ENCODE data around the gene APEH. TPM values are rescaled to one million over a fixed set of nuclear protein-coding genes. Genes with fewer than 3 reads are reported as not detected.

Gene APEH
- total RNA-seq, 1 donor from 2014 or later, result 124 TPM

DNA sequence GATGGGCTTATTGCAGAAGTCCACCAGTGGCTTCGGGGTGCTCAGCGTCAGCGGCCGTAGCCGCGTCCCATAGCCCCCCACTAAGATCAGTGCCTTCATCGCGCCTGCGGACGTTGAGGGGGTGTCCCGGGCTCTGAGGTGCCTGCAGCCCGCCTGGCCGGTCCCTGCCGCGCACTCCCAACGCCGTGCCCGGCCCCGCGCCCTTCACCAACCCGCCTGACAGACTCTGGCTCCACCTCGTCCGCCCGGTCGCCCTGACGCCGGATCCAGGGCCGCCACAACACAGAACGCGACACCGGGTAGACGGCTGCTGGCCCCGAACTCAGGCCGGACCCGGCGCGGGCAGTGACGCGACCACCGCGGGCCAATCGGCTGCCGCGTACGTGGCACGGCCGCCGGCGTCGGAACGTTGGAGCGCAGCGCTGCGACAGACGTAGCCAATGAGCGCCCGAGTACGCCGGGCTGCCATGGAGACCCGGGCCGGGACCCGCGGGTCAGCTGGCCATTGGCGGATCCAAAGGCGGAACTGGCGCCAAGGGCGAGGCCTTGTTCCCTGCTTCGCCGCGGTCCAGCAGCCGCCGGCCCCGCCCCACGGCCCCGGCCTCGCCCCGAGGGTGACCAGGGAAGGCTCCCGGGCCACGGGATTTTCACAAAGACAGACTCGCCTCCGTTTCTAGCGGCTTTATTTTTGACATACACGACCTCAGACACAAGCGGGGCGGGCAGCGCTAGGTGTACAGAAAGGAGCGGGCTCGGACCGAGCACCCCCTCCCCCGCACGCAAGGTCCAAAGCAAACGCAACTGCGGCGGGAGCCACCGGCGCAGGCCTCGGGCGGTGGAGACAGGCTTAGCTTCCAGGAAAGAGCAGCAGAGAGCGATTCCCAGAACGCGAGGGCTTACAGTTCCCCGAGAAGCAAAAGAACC lies 49.7 kb downstream of the APEH start, which contains the start of gene GMPPB:
TSS of gene GMPPB (minus strand) at position 324 of the 924 bp plus-strand sequence. CDS start at position 99, 225 bp downstream.
- DNase-seq (ENCODE audit: low read depth), result peak; percentile 97

DNA sequence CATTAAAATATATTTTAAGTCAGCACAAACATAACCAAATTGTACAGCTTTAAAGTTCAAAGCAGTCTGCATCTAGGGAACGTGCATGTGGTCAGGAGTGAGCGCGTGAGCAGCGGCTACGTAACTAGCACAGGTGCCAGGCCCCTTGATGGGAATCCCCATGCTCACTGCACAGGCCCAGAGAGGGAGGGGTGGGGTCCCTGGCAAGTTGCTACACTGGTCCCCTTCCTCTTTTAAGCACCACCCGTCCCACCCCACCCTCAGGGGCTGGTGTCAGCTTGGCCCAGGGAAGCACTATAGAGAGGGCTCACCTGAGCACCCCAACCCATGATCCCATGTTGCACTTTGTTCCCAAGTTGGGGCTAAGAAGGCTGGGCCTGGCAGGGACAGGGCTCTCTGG lies 50.4 kb downstream of the APEH start:
- DNase-seq (ENCODE audit: low read depth), result no peak

DNA sequence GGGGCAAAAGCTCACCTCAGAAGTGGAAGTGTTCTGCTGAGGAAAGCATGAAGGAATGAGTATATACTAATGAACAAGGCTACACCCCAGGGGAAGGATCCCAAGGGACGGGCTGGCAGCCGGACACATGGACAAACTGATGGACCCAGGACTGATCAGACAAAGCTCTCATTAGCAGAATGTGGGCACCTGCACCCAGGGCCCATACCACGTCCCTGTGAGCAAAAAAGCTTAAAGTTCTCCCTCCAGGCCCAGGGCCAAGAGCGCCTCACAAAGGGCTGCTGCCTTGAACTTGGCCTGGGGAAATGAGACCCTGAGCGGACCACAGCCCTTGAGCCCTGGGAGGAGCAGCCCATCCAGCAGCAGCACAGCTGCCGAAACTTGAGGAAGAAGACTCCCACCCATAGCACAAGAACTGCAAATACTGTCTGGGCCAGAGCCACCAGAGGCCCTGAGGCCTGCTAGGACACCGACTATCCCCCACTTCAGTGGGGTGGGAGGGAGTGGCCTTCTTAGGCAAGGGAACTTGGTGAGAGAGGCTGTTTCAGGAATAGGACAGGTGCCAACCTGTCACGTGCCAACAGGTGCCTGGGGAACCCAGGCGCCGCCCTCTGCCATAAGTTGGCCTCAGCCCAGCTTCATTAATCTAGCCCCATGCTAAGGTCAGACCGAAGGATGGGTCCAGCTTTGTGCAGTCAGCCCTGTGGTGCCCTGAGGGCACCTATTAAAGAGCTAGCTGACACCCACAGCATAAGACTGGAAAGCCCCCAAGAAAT lies 51.9 kb downstream of the APEH start:
- no peak for DNase-seq (ENCODE audit: low read depth)

DNA sequence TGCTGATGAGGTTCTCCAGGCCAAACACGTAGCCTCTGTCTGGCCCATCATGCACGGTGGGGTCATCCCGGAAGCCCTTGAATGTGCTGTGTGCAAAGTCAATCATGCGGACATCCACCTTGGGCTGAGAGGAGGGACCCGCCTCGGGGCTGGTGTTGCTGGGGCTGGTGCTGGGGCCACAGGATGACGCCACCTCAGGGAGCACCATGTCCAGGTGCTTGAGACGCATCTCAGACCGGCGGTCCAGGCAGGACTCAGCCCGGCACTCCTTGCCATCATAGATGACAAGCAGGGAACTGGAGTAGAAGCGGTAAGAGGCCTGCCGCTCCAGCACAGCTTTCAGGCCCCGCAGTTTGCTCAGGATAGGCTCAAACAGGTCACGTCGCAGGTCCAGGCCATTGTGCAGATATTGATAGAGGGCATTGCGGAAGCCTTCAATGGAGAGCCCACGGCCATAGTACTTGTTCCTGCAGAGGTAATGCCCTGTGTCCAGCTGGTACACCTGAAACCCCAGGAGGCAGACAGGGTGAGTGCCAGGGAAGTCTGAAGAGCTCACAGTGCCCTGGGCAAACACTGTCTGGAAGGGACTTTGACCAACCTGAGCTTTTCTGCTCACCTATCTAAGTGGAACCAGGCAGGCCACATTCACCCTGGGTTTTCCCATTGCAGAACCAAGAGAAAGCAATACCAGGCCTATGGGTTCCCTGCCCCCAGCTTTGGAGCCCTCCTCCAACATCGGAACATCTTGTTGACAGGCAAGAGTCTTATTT lies 53.2 kb downstream of the APEH start:
- no peak for DNase-seq (ENCODE audit: low read depth)

GRCh38 chr3:49727924-49728361 lies 53.8 kb downstream of the APEH start:
- DNase-seq (ENCODE audit: low read depth), result no peak

DNA sequence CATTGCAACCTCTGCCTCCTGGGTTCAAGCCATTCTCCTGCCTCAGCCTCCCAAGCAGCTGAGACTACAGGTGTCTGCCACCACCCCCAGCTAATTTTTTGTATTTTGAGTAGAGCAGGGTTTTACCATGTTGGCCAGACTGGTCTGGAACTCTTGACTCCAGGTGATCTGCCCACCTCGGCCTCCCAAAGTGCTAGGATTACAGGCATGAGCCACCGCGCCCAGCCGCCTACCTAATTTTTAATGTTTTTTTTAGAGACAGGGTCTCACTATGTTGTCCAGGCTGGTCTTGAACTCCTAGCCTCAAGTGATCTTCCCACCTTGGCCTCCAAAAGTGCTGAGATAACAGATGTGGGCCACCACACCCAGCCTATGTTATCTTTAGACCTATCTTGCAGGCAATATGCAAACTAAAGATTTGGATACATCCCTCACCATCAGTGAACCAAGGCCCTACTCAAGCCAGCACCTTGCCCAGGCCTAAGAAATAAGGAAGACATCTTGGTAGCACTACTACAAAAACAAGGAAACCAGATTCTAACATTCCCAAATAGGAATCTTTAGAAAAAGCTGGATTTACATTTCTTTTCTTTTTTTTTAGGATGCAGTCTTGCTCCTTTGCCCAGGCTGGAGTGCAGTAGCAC lies 55.9 kb downstream of the APEH start:
- no peak for DNase-seq (ENCODE audit: low read depth)

DNA sequence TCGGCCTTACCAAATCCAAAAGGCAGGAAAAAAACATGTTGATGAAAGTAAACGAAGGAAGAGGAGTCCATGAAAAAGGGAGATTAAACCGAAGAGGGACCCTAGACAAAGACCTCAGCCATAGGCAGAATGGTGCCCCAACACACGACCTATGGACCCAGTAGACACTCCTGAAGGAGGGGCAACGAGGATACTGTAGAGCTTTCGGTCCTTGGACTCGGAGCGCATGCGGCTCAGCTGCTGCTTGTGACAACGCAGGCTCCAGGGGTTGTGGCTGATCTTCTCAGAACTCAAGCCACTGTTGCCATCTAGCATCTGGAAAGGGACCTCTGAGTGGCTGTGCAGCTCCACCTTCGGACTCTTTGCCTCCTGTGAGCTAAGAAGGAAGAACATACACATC lies 58.4 kb downstream of the APEH start:
- no peak for DNase-seq (ENCODE audit: low read depth)

DNA sequence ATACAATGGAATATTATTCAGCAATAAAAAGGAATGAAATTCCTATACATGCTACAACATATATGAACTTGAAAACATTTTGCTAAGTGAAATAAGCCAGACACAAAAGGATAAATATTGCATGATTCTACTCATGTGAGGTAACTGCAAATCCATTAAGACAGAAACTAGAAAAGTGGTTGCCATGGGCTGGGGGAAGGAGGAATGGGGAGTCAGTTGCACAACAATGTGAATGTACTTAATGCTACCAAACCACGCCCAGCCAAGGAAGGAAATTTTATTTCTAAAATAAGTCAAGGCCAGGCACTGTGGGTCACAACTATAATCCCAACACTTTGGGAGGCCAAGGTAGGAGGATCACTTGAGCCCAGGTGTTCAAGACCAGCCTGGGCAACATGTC lies 59.4 kb downstream of the APEH start:
- DNase-seq (ENCODE audit: low read depth), result no peak

Other genes with a start within 250 kb of the APEH start
- 3.4 and 5.7 TPM in 2 replicates for gene NICN1, start 245.0 kb upstream of the APEH start, total RNA-seq
- gene DAG1, start 204.1 kb upstream of the APEH start, total RNA-seq, result 276 and 362 TPM in 2 replicates
- 0.31 and 0.45 TPM in 2 replicates for gene BSN, start 119.9 kb upstream of the APEH start, total RNA-seq
- gene MST1, start 15.1 kb downstream of the APEH start, total RNA-seq, result 10.8 and 15.7 TPM in 2 replicates
- gene RNF123, start 15.2 kb downstream of the APEH start, total RNA-seq, result 50.7 and 57.5 TPM in 2 replicates
- 1.3 and 1.8 TPM in 2 replicates for gene AMIGO3, start 45.3 kb downstream of the APEH start, total RNA-seq
- gene GMPPB, start 49.6 kb downstream of the APEH start, total RNA-seq, result 21.9 and 30.0 TPM in 2 replicates
- gene IP6K1, start 112.2 kb downstream of the APEH start, total RNA-seq, result 27.1 and 30.2 TPM in 2 replicates
- gene CDHR4, start 125.5 kb downstream of the APEH start, total RNA-seq, result 0.19 TPM in 1 of 2 replicates, not detected in the other
- 1.8 and 4.3 TPM in 2 replicates for gene INKA1, start 128.9 kb downstream of the APEH start, total RNA-seq
- 24.8 and 28.3 TPM in 2 replicates for gene UBA7, start 139.6 kb downstream of the APEH start, total RNA-seq
- gene TRAIP, start 182.2 kb downstream of the APEH start, total RNA-seq, result 0.91 and 1.2 TPM in 2 replicates
- gene CAMKV, start 195.6 kb downstream of the APEH start, total RNA-seq, result not detected in 2 replicates
- 0.27 TPM in 1 of 2 replicates, not detected in the other for gene MST1R, start 229.5 kb downstream of the APEH start, total RNA-seq